GM10248 (cell line): ENCODE results near the gene SDHB.

Source experiments
- CTCF ChIA-PET: fragments of 300-600 bp; sonication (Branson Sonifier 250); formaldehyde crosslinking; extraction: SDS; loops from one replicate; lab custom pipeline; 2021; ENCODE audit warnings: antibody characterized with exemption; lab: Yijun Ruan, JAX
- POLR2A ChIA-PET: fragments of 350-650 bp; sonication (Branson Sonifier 250); formaldehyde crosslinking; extraction: SDS; loops from one replicate; lab custom pipeline; 2020; ENCODE audit warnings: antibody characterized with exemption; lab: Yijun Ruan, JAX
- DNase-seq: peaks from one replicate; pipeline ENCODE4 v3.0.0; 2012; ENCODE audit errors: extremely low spot score
- TF ChIP-seq, protein P1 (sequence below): IDR thresholded peaks from 2 replicates; pipeline ENCODE4 v1.5.1; 2012; ENCODE audit warnings: mild to moderate bottlenecking, low read depth; ENCODE audit errors: extremely low read depth, missing control alignments, control extremely low read depth

The SDHB gene

GRCh38 chr1:17009706-17010105 is 44.1 kb downstream of the SDHB start:
- CTCF ChIA-PET = interaction anchor here (1.3 to 2.3 kb wide), 3 partner anchors 13 to 58 kb away, joined by 3 to 10 read pairs (median 6); no protein-coding TSS in a partner anchor
- no peak for DNase-seq

GRCh38 chr1:17008208-17008855 is 45.5 kb downstream of the SDHB start:
- POLR2A ChIA-PET = no interaction called here

More at GRCh38 chr1:17009706-17010105, 44.1 kb downstream of the SDHB start:
- TF ChIP-seq, protein P1, sequence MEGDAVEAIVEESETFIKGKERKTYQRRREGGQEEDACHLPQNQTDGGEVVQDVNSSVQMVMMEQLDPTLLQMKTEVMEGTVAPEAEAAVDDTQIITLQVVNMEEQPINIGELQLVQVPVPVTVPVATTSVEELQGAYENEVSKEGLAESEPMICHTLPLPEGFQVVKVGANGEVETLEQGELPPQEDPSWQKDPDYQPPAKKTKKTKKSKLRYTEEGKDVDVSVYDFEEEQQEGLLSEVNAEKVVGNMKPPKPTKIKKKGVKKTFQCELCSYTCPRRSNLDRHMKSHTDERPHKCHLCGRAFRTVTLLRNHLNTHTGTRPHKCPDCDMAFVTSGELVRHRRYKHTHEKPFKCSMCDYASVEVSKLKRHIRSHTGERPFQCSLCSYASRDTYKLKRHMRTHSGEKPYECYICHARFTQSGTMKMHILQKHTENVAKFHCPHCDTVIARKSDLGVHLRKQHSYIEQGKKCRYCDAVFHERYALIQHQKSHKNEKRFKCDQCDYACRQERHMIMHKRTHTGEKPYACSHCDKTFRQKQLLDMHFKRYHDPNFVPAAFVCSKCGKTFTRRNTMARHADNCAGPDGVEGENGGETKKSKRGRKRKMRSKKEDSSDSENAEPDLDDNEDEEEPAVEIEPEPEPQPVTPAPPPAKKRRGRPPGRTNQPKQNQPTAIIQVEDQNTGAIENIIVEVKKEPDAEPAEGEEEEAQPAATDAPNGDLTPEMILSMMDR = no peak
- POLR2A ChIA-PET = interaction anchor here (0.6 kb wide), 1 partner anchor 15 kb away, joined by 4 read pairs; no protein-coding TSS in a partner anchor

GRCh38 chr1:17007121-17007520 is 46.7 kb downstream of the SDHB start:
- POLR2A ChIA-PET = no interaction called here
- DNase-seq = no peak
- CTCF ChIA-PET = interaction anchor here (1.2 to 1.3 kb wide), 2 partner anchors 11 to 55 kb away, joined by 3 read pairs; no protein-coding TSS in a partner anchor
- TF ChIP-seq, protein P1 = no peak

More at GRCh38 chr1:17008208-17008855, 45.5 kb downstream of the SDHB start:
- DNase-seq = no peak
- TF ChIP-seq, protein P1 = no peak
- CTCF ChIA-PET = no interaction called here

DNA sequence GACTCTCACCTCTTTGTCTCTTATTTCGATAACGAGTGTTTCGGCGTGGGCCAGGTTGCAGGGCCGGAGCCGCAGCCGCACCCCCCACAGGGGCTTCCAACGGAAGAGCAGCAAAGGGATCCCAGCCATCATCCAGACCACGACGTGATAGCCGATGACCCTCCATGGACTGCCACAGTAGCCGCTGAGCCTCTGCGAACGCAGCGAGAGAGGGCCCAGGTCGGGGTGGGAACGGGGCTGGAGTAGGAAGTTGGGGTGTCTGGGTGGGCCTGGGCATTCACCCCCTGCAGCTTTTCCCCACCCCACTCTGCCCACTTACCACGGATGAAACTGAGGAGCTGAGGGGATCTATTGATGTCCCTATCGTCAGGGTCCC is 48.5 kb downstream of the SDHB start:
- TF ChIP-seq, protein P1 = no peak
- DNase-seq = no peak
- ChIA-PET CTCF (no interaction called here), POLR2A (no interaction called here)

DNA sequence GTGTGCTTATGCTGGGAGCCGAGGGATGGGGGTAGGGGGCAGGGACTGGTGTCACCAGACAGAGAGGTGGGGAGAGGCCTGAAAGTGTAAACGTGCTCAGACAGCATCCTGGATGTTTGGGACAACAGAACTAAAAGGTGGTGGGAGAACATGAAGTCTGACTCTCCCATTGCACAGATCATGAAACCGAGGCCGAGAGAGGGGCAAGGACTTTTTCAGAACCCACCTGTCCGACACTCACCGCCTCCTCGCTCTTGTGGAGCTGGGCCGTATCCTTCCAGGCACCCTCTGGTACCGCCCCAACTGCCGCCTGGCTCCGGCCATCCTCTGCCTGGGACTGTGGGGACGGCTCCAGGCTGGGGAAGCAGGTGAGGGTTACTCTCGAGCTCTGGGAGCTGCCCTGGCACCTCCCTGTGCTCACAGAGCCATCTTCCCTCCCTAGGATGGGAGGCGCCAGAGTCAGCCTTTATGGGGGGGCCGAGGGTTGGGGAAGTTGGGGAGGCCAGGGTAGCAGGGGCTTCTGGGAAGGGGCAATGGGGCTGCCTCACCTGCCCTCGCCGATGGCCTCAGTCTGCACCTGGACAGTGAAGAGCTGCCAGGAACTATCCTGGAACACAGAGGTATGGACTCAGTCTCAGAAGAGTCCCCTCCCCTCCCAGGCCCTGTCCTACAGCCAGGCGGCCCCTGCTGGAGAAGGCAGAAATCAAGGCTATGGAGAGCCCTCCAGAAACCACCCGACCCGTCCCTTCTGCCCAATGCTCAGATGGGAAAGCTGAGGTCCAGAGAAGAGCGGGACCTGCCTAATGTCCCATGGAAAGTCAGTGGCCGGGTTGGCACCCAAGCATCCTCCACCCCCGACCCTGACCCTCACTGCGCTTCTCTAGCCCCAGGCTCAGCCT is 49.1 kb downstream of the SDHB start:
- TF ChIP-seq, protein P1 = no peak
- ChIA-PET POLR2A (no interaction called here), CTCF (no interaction called here)
- no peak for DNase-seq

DNA sequence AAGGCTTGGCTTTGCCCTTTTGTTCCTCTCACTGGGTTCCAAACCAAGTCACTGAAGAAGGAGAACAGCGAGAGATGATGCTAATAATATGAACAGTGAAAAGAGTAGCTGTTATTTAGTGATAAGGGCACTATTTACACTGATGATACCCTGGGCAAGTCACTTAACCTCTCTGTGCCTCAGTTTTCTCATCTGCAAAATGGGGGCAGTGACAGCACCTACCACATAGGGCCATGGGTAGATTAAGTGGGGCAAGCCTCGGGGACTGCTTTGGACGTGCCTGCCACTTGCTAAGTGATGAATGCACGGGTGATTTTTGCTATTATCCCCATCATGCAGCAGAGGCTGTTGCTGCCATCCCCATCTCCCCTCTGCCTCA is 51.3 kb downstream of the SDHB start:
- POLR2A ChIA-PET = no interaction called here
- CTCF ChIA-PET = interaction anchor here (0.9 to 2.0 kb wide), 2 partner anchors 41 to 51 kb away, joined by 3 to 6 read pairs; no protein-coding TSS in a partner anchor
- DNase-seq = no peak
- TF ChIP-seq, protein P1 = no peak
